Forelimb muscle (tissue), 1 donor: ENCODE data around the gene DTNBP1. TPM values are rescaled to one million over a fixed set of nuclear protein-coding genes. Genes with fewer than 3 reads are reported as not detected.
"Not testable (repeated sequence)": the region's sequence is repeated elsewhere in the genome, so short reads cannot be mapped to it uniquely, and the experiment has no call there.

Source experiments
- DNase-seq: peaks from one replicate; pipeline ENCODE4 v3.0.0-alpha.2; 2013; ENCODE audit warnings: low read depth
- polyA plus RNA-seq: library from polyadenylated mRNA; unstranded; fragments of 120-200 nt; gene quantifications from one replicate; pipeline ENCODE4 v1.2.1, GENCODE V29; 2013; ENCODE audit not compliant: insufficient read length

DTNBP1 gene
- polyA plus RNA-seq, 1 donor, result 18.3 TPM

GRCh38 chr6:15666896-15667295, 4.1 kb upstream of the DTNBP1 start:
- not testable (repeated sequence) for DNase-seq

- no peak for DNase-seq
Observed at GRCh38 chr6:15665237-15665636, 2.4 kb upstream of the DTNBP1 start.

- DNase-seq, result no peak
Observed at GRCh38 chr6:15663130-15663871, 473 bp upstream of the DTNBP1 start.

GRCh38 chr6:15661853-15662325, 939 bp downstream of the DTNBP1 start:
- DNase-seq, result no peak

GRCh38 chr6:15659181-15659580, 3.6 kb downstream of the DTNBP1 start:
- DNase-seq, result no peak

- no peak for DNase-seq
Observed at GRCh38 chr6:15658181-15658744, 4.6 kb downstream of the DTNBP1 start.

- no peak for DNase-seq
Observed at GRCh38 chr6:15657290-15657689, 5.5 kb downstream of the DTNBP1 start.

- DNase-seq, result no peak
Observed at GRCh38 chr6:15656145-15656544, 6.7 kb downstream of the DTNBP1 start.

- DNase-seq, result no peak
Observed at GRCh38 chr6:15654250-15654649, 8.6 kb downstream of the DTNBP1 start.

- no peak for DNase-seq
Observed at GRCh38 chr6:15653581-15653980, 9.2 kb downstream of the DTNBP1 start.

GRCh38 chr6:15650004-15650559, 12.7 kb downstream of the DTNBP1 start:
- not testable (repeated sequence) for DNase-seq

GRCh38 chr6:15644904-15645303, 17.9 kb downstream of the DTNBP1 start:
- DNase-seq, result no peak

- no peak for DNase-seq
Observed at GRCh38 chr6:15643542-15643941, 19.3 kb downstream of the DTNBP1 start.

GRCh38 chr6:15642276-15642675, 20.6 kb downstream of the DTNBP1 start:
- DNase-seq, result no peak

GRCh38 chr6:15638373-15638772, 24.5 kb downstream of the DTNBP1 start:
- no peak for DNase-seq

GRCh38 chr6:15631432-15631831, 31.4 kb downstream of the DTNBP1 start:
- DNase-seq, result no peak

- no peak for DNase-seq
Observed at GRCh38 chr6:15630202-15630601, 32.6 kb downstream of the DTNBP1 start.

GRCh38 chr6:15629487-15629886, 33.3 kb downstream of the DTNBP1 start:
- no peak for DNase-seq

GRCh38 chr6:15628499-15629131, 34.2 kb downstream of the DTNBP1 start:
- DNase-seq, result no peak

- no peak for DNase-seq
Observed at GRCh38 chr6:15627821-15628220, 35.0 kb downstream of the DTNBP1 start.

- no peak for DNase-seq
Observed at GRCh38 chr6:15626878-15627674, 35.8 kb downstream of the DTNBP1 start.

GRCh38 chr6:15626160-15626559, 36.7 kb downstream of the DTNBP1 start:
- no peak for DNase-seq
